GM23248 (cell line): Measurements from ENCODE around the gene SORL1-AS1.

ENCODE experiments used
- EZH2 ChIP-seq: fragments of 200-600 bp; sonication (generic); IDR thresholded peaks from 2 replicates; pipeline ENCODE4 v1.6.1; 2018; ENCODE audit warnings: antibody characterized with exemption, mild to moderate bottlenecking; ENCODE audit not compliant: insufficient read depth, poor library complexity, severe bottlenecking
- EZH2phosphoT487 ChIP-seq: fragments of 200-600 bp; sonication (generic); IDR thresholded peaks from 2 replicates; pipeline ENCODE4 v1.6.1; 2018; ENCODE audit warnings: antibody characterized with exemption, moderate library complexity, mild to moderate bottlenecking, low read depth; ENCODE audit not compliant: insufficient read depth

- TF ChIP-seq EZH2: no peak
- TF ChIP-seq EZH2phosphoT487: no peak
These were observed 670 bp downstream of the SORL1-AS1 start, which contains the start of gene SORL1 for GRCh38 chr11:121451986-121452608.
